HuH-7 (cell line): ENCODE results near the gene CCDC73.
"Not testable (repeated sequence)": the region's sequence is repeated elsewhere in the genome, so short reads cannot be mapped to it uniquely, and the experiment has no call there.

Experiments used
- DNase-seq: peaks from one replicate; pipeline ENCODE4 v3.0.0; 2011; ENCODE audit warnings: low spot score

Gene CCDC73

DNA sequence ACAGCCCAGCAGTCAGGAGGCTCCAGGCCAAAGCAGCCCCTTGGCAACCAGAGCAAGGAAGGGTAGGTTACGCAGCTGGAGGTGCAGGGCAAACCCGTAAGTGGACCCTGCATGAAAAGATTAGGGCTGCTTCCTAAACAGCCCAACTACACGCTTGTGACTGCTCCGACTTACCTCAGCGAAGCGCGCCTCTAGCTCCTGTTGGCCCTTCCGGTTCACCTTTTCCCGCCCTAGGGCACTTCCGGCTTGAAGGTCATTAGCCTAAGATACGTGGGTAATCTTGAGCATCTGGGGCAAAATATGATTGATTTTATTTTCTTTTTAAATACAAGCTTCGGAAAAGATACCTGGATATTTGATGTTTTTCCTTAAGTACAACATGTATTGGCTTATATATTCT is at the start of gene CCDC73:
CCDC73 (minus strand) TSS at position 224 of the 400 bp plus-strand sequence. CDS start 34,419 bp downstream, outside the sequence.
- no peak for DNase-seq

DNA sequence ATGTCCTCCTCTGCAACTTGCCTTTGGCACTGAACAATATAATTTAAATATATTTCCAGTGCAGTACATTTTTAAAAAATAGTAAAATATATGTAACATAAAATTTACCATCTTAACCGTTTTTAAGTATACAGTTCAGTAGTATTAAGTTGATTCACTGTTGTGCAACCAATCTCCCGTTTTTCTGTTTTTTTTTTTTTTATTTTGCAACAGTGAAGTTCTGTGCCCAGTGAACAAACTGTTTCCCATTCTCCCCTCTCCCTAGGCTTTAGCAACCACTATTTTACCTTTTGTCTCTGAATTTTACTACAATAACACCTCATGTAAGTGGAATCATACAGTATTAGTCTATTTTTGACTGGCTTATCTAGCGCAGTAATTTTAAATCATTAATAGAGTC is 49.1 kb upstream of the CCDC73 start:
- no peak for DNase-seq

DNA sequence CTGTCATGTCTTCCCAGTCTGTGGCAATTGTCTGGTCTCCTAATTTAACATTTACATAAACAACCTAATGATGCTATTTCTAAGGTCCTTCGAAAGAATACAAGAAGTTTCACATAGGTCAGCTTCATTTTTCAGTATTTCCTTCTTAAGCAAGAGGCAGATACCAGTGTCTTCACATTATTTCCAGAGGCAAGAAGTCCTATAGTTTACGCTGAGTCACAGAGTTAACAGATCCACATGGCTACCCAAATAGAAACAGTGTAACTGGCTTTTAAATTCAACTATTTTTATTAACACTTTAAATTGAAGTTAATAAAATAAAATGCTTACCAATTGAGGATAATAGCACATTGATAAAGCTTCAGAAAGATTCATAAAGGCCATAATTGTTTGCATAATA is 46.1 kb upstream of the CCDC73 start:
- no peak for DNase-seq

GRCh38 chr11:32839308-32839707 is 44.8 kb upstream of the CCDC73 start:
- no peak for DNase-seq

GRCh38 chr11:32838505-32839274 is 44.2 kb upstream of the CCDC73 start:
- DNase-seq: no peak

- DNase-seq: no peak
These were observed 42.5 kb upstream of the CCDC73 start for GRCh38 chr11:32836946-32837345.

DNA sequence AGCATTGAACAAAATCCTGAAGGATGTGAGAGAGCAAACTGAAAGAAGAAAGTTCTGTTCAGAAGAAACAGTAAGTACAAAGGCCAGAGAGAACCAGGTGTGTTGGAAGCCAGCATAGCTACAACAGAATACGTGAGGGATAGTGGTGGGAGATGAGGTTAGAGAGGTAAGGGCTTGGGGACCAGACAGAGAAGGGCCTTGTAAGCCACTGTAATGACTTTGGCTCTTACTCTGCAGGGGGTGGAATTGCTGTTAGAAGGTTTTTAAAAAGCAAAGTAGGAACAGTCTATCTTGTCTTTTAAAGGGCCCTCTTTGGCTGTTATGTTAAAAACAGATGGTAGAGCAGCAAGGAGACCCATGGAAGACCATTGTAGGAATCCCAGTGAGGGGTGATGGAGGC is 39.5 kb upstream of the CCDC73 start:
- DNase-seq: no peak

GRCh38 chr11:32831221-32831620 is 36.8 kb upstream of the CCDC73 start:
- DNase-seq: no peak

DNA sequence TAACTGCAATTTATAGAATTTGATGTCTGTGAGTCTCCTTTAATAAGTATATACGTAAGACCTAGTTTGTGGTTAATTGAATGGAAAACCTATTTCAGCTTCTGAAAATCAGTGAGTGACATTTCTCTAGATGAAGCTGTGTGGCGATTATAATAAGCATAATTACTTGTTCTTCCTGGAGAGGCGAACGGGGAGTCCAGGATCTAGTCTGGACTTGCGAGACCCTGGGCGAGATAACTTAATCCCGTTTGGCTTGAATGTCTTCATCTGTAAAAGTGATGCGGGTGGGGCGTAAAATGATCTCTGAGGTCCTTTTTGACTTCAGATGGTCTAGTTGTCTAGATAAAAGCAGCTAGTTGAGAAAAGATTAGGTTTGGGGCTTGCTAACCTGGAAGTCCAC is 36.3 kb upstream of the CCDC73 start:
- no peak for DNase-seq

GRCh38 chr11:32830413-32830738 is 35.9 kb upstream of the CCDC73 start:
- DNase-seq: peak; percentile 58

DNA sequence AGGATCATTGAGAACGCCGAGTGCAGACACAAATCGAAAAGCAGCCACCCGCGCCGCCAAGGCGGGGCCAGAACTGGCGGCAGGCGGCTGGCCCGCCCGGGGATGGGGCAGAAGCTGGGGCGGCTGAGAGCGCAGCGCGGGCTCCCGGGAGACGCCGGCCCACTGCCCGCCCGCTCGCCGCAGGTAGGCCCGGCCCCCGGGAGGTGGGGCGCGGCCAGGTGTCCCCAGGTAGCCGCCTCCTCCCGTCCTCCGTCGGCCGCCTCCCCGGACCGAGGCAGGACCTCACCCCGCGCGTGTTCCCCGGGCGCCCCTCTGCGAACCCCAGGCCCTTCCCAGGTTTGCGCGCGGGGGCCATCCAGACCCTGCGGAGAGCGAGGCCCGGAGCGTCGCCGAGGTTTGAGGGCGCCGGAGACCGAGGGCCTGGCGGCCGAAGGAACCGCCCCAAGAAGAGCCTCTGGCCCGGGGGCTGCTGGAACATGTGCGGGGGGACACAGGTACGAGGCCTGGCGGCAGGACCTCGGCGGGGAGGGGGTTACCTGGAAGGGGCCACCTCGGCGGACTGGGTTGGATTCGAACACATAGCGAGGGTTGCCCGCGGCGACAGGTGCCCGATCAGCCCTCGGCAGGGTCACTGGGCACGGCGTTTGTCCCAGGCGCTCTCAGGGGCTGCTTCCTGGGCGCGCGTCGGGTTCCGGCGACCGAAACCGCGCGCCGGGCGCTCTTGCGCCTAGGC is 35.4 kb upstream of the CCDC73 start, which contains the start of gene PRRG4:
PRRG4 (plus strand) TSS at position 248 of the 733 bp plus-strand sequence. CDS start 603 bp downstream, outside the sequence.
- peak; percentile 32 for DNase-seq

DNA sequence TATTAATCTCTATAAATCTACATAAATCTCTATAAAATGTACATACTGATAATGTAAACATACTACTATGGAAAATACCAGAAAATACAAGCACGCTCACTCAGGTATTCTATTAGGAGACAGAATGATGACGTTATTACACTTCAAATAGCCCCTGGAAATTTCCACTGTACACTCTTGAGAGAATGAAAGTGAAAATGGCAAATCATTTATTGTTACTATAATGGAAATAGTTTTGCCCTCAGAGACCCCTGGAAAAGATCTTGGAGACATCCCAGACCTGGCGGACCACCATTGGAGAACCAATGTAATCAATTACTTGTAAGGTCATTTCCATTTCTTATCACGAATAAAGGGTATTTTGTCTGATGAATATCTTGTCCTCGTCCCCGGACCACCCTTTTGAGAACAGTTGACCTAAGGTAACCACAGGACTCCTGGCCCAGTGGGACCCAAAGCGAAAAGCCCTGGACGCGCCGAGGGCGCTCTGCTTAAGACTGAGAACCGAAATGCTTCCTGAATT is 34.8 kb upstream of the CCDC73 start:
- no peak for DNase-seq

GRCh38 chr11:32827276-32827675 is 32.8 kb upstream of the CCDC73 start:
- DNase-seq: no peak

- DNase-seq: no peak
These were observed 31.7 kb upstream of the CCDC73 start for GRCh38 chr11:32826113-32826512.

GRCh38 chr11:32823617-32824016 is 29.2 kb upstream of the CCDC73 start:
- DNase-seq: not testable (repeated sequence)

- DNase-seq: no peak
These were observed 27.6 kb upstream of the CCDC73 start for GRCh38 chr11:32821917-32822560.

- DNase-seq: no peak
These were observed 27.1 kb upstream of the CCDC73 start for GRCh38 chr11:32821517-32821916.

GRCh38 chr11:32820497-32820896 is 26.0 kb upstream of the CCDC73 start:
- no peak for DNase-seq

DNA sequence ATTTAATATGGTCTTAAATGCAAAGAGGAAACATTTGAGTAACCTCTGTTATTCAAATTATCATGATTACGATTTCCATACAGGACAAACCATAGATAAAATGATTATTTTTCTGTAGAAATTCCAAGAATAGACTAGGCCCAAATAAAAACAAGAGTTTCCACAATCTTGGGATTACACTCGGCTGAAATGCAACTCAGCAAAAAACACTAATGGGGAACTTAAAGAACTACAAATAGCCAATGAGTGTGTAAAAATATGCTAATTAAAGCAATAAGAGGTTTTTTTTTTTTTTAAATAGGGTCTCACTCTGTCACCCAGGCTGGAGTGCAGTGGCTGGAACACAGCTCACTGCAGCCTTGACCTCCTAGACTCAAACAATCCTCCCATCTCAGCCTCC is 24.7 kb upstream of the CCDC73 start:
- DNase-seq: no peak

DNA sequence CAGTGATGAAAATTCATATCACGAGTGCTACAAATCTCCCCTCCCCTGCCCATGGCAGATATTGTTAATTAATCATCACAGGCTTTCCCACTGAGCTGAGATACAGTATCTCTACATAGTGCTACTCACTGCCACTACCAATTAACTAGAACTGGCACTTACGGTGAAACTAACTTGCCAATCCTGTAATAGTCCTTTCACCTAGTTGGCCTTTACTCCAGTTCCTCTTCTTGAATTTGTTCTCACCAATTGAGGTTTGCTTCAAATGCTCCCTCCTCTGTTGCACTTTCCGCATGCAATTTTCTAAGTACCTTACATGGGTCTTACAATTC is 23.4 kb upstream of the CCDC73 start:
- no peak for DNase-seq

GRCh38 chr11:32817181-32817851 is 22.9 kb upstream of the CCDC73 start:
- DNase-seq: no peak

DNA sequence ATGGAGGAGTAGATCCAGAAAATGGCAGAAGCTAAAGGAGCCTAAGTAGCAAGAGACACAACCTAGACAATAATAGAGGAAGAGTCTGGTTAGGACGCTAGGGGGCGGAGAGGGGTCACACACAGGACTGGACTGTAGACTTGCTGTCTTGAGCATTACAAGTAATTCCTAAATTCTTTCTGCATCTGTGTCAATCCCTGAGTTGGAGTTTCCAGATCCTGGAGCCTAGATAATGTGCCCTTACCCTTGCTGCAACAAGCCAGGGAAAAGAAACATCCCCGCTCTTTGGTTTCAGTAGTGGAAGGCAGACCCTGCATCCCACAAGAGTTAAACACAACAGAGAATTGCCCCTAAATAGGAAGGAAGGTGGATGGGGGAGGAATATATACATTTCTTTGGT is 14.9 kb upstream of the CCDC73 start:
- DNase-seq: peak; percentile 17
